A549 treated with dexamethasone at 1 μM for 4 hours (cell line): ENCODE data around the gene MSLN. TPM values are rescaled to one million over a fixed set of nuclear protein-coding genes. Genes with fewer than 3 reads are reported as not detected.

Experiments
- total RNA-seq: library from RNA; stranded (reverse); fragments of 200-300 nt; extraction: Qiagen RNA extraction; gene quantifications from 5 replicates; pipeline ENCODE4 v1.2.3, GENCODE V29; 2022

Gene MSLN
- 2.2 to 4.3 TPM (median 2.8 TPM) in 5 replicates for total RNA-seq

DNA sequence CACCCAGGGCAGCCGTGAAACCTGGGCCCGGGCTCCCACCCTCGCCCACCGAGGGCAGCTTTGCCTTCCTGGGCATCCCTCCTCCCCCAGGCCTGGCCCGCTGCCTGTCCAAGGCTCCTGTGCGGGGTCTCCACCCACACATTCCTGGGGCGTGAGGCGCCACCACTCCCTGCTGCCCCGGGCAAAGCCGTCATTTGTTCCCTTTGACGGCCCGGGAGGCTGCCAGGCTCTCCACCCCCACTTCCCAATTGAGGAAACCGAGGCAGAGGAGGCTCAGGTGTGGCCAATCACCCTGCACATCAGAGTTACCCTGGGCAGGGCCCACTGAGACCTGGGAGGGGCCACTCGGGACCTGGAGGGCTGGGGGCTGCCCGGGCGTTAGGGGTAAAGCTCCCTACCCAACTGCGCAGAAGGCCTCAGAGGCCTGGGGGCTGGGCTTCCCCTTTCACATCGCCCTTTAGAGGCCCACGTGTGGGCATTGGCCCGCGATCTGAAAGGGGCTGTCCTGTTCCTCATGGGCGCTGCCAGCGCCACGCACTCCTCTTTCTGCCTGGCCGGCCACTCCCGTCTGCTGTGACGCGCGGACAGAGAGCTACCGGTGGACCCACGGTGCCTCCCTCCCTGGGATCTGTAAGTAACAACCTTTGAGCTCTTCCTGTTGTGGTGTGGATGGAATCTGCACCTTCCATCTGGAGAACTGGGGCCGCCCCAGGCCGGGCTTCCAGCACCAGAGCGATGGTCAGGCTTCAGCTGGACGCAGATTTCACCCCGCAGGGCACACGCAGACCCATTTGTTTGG lies at the start of gene MSLN:
TSS of gene MSLN (plus strand) at position 190 of the 799 bp plus-strand sequence. CDS start 1,947 bp downstream, outside the sequence.

DNA sequence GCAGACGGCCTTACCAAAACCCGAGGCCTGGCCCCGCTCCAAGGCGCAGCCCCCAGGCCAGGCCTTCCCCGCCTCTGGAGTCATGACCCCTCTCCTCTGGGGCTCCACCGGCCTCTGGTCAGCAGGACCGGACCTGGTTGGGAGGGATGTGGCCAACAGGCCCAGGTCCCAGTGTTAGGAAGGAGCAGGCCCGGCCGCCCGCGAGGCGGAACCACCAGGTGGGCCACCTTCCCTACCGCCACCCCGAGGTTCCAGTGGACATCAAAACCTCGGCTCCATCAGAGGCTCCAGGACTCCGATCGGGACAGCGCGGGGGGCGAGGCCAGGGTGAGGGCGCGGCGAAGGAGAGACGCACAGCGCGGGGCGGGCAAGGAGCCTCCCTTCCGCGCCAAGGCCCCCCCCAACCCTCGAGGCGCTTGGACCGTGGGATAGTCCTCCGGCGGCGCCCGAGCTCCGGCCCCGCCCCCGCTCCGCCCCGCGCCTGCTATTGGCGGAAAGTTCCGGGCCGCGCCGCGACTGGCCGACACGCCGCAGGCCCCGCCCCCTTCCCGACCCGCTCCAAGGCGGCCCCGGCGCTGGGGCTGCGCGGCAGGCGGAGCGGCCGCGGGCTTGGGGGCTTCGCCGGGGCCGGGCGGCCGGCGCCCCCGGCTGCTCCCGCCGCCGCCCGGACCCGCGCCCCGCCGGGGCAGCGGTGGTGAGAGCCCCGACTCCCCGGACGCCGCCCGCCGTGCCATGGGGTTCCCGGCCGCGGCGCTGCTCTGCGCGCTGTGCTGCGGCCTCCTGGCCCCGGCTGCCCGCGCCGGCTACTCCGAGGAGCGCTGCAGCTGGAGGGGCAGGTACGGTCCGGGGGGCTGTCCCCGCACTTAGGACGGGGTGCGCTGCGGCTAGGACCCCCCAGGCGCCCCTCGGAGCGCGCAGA lies 45.7 kb upstream of the MSLN start, which contains the start of gene METRN:
TSS of gene METRN (plus strand) at position 561 of the 919 bp plus-strand sequence. CDS start at position 733, 172 bp downstream.

GRCh38 chr16:720990-721764 lies 39.4 kb upstream of the MSLN start, which contains the start of gene ANTKMT:
ANTKMT (plus strand) TSS chr16:721146; CDS start chr16:721275, 129 bp downstream.

GRCh38 chr16:726438-727290 lies 33.9 kb upstream of the MSLN start, which contains the start of the genes CCDC78 and HAGHL:
CCDC78 (minus strand) TSS chr16:726443; CDS start chr16:726367, 76 bp downstream.
HAGHL (plus strand) TSS chr16:727106; CDS start chr16:727510, 404 bp downstream.

DNA sequence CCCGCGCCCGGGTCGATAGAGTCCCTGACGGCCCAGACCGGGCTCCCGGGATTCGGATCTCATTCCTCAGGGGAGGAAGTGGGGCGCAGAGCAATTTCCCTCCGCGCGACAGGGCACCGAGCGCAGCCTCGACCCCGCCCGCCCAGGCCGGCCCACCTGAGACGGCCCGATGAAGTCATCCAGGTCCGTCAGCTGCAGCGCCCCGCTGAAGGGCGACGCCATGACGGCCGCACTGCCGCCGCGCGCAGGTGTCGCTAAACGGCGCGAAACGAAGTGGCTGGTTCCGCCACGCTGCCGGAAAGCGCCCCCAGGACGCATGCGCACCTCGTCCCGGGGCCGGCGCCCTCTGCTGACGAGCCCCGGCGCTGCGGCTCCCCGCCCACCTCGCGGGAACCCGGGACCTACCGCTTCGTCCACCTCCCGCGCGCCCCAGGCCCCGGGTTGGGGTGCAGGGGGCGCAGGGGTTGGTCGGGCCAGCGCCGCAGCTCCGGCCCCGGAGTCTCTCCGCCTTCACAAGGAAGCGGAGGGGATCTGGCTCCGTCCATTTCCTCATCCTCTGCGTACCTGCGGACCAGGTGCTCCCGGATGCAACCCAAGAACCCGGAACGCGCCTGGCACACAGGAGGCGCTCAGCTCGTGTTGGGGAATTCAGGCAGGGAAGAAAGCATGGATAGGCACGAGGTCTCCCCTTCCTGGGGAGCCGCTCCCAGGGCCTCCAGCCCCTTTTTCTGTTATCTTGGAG lies 19.6 kb upstream of the MSLN start, which contains the start of gene CIAO3:
TSS of gene CIAO3 (minus strand) at position 234 of the 742 bp plus-strand sequence. CDS start at position 222, 12 bp downstream.

GRCh38 chr16:787978-788398 lies 27.5 kb downstream of the MSLN start, which contains the start of gene RPUSD1:
RPUSD1 (minus strand) TSS chr16:788381; CDS start chr16:787737, 644 bp downstream.

DNA sequence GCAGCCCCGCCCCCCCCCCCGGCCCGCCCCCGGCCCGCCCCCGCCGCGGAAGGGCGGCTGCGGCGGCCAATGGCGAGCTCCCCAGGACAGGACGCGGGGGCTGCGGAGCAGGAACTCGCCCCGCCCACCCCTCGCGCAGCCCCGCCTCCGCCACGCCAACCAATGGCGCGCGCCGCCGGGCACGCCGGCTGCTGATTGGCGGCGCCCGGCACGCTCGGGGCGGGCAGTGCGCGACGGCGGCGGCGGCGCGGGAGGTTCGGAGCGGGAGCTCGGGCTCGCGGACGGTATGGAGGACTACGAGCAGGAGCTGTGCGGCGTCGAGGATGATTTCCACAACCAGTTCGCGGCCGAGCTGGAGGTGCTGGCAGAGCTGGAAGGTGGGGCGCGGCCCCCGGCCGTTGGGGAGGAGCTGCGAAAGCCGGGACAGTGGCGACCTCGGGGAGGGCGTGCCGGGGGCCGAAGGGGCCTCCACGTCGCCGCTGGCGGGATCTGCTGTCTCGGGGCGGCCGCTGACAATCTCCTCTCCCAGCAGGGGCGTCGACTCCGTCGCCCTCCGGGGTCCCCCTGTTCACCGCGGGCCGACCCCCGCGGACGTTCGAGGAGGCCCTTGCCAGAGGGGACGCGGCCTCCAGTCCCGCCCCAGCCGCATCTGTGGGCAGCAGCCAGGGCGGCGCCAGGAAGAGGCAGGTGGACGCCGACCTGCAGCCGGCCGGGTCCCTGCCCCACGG lies 28.0 kb downstream of the MSLN start, which contains the start of gene CHTF18:
TSS of gene CHTF18 (plus strand) at position 222 of the 728 bp plus-strand sequence. CDS start at position 287, 65 bp downstream.

GRCh38 chr16:799948-800833 lies 39.7 kb downstream of the MSLN start, which contains the start of gene GNG13:
GNG13 (minus strand) TSS chr16:800734; CDS start chr16:799077, 1,657 bp downstream.

Other genes with a start within 250 kb of the MSLN start
- 34.5 to 76.4 TPM (median 71.6 TPM) in 5 replicates for gene CAPN15, start 233.0 kb upstream of the MSLN start, total RNA-seq
- 0.11 to 0.19 TPM (median 0.15 TPM) in 5 replicates for gene PRR35, start 200.3 kb upstream of the MSLN start, total RNA-seq
- 0.14 to 0.26 TPM (median 0.21 TPM) in 5 replicates for gene NHLRC4, start 193.7 kb upstream of the MSLN start, total RNA-seq
- 24.2 to 41.4 TPM (median 35.5 TPM) in 5 replicates for gene PIGQ, start 190.8 kb upstream of the MSLN start, total RNA-seq
- 10.2 to 18.4 TPM (median 18.1 TPM) in 5 replicates for gene RAB40C, start 170.7 kb upstream of the MSLN start, total RNA-seq
- gene WFIKKN1, start 129.7 kb upstream of the MSLN start, total RNA-seq: 0.07 to 0.25 TPM (median 0.18 TPM) in 5 replicates
- gene METTL26, start 124.4 kb upstream of the MSLN start, total RNA-seq: 83.7 to 131 TPM (median 124 TPM) in 5 replicates
- 16.4 to 33.0 TPM (median 29.6 TPM) in 5 replicates for gene MCRIP2, start 118.9 kb upstream of the MSLN start, total RNA-seq
- gene WDR90, start 111.4 kb upstream of the MSLN start, total RNA-seq: 11.8 to 23.4 TPM (median 22.3 TPM) in 5 replicates
- gene RHOT2, start 92.6 kb upstream of the MSLN start, total RNA-seq: 48.3 to 98.6 TPM (median 83.1 TPM) in 5 replicates
- gene RHBDL1, start 85.1 kb upstream of the MSLN start, total RNA-seq: 0.26 to 1.6 TPM (median 1.2 TPM) in 5 replicates
- gene STUB1, start 80.3 kb upstream of the MSLN start, total RNA-seq: 84.0 to 122 TPM (median 114 TPM) in 5 replicates
- 63.2 to 85.2 TPM (median 82.5 TPM) in 5 replicates for gene JMJD8, start 76.4 kb upstream of the MSLN start, total RNA-seq
- gene WDR24, start 70.3 kb upstream of the MSLN start, total RNA-seq: 3.7 to 6.8 TPM (median 5.6 TPM) in 5 replicates
- 8.5 to 16.2 TPM (median 15.7 TPM) in 5 replicates for gene FBXL16, start 54.9 kb upstream of the MSLN start, total RNA-seq
- gene METRN, start 45.6 kb upstream of the MSLN start, total RNA-seq: 88.0 to 175 TPM (median 171 TPM) in 5 replicates
- gene ANTKMT, start 39.6 kb upstream of the MSLN start, total RNA-seq: 31.1 to 53.1 TPM (median 45.4 TPM) in 5 replicates
- 2.9 to 6.2 TPM (median 4.9 TPM) in 5 replicates for gene CCDC78, start 34.3 kb upstream of the MSLN start, total RNA-seq
- 15.8 to 17.8 TPM (median 16.5 TPM) in 5 replicates for gene HAGHL, start 33.6 kb upstream of the MSLN start, total RNA-seq
- 21.1 to 29.7 TPM (median 29.0 TPM) in 5 replicates for gene CIAO3, start 19.7 kb upstream of the MSLN start, total RNA-seq
- gene RPUSD1, start 27.6 kb downstream of the MSLN start, total RNA-seq: 32.4 to 56.2 TPM (median 53.1 TPM) in 5 replicates
- gene CHTF18, start 27.9 kb downstream of the MSLN start, total RNA-seq: 12.2 to 27.2 TPM (median 21.9 TPM) in 5 replicates
- not detected in 5 replicates for gene GNG13, start 40.0 kb downstream of the MSLN start, total RNA-seq
- 7.9 to 11.2 TPM (median 9.2 TPM) in 5 replicates for gene LMF1, start 210.2 kb downstream of the MSLN start, total RNA-seq
- 2.2 to 4.2 TPM (median 3.6 TPM) in 5 replicates for gene SOX8, start 221.0 kb downstream of the MSLN start, total RNA-seq